GM11168 (cell line): Measurements from ENCODE around the gene CFAP298.

Experiments used
- in situ Hi-C: fragments of 300-500 bp; cut with MboI; formaldehyde crosslinking; loops from one replicate; pipeline ENCODE4 v1.12.0; 2022; ENCODE audit warnings: low sequenced_read_pairs; ENCODE audit not compliant: unreplicated experiment

Gene CFAP298

GRCh38 chr21:32599526-32599925 is 12.7 kb downstream of the CFAP298 start:
- in situ Hi-C loops = loop anchor here (5.0 kb wide), 1 partner anchor 192 kb away; no protein-coding TSS in a partner anchor

DNA sequence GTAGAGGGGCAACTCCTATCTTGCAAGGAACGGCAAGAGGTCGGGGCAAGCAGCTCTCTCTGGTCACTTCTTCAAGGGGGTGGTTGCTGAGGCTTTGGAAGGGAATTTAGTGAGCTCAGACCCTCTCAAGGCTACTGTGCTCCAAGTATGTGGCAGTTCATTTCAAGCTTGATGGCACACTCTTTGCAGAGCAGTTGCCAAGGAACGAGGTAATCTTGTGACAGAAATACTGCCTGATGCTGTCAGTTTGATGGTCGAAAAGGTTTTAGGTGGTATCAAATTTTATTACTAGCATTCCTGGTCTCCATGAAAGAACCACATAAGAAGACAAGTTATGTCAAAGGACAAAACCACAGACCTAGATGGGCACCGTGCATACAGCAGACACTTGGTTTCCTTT is 13.1 kb downstream of the CFAP298 start:
- in situ Hi-C loops = loop anchor here (5.0 kb wide), 1 partner anchor 192 kb away; no protein-coding TSS in a partner anchor

GRCh38 chr21:32597205-32597604 is 15.0 kb downstream of the CFAP298 start:
- in situ Hi-C loops = loop anchor here (5.0 kb wide), 1 partner anchor 190 kb away; no protein-coding TSS in a partner anchor

- in situ Hi-C loops = loop anchor here (5.0 kb wide), 1 partner anchor 188 kb away; no protein-coding TSS in a partner anchor
These were observed 16.7 kb downstream of the CFAP298 start for GRCh38 chr21:32595431-32595830.

DNA sequence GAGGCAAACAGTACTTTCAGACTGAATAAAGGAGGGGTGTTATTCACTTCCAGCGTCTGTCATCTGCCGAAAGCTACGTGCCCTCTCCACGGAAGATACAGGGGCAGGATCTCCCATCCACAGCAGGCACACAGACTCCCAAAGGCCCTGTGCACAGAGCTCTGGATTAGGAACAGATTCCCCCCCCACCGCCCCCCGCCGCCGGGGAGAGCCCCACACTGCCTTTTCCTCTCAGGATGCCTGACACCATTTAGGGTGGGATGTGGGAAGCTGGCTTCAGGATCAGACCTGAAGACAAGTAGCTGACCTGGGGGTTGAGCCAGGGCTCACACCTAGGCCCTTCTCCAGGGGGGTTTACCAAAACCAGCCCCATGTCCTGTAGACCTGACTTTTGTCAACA is 18.5 kb downstream of the CFAP298 start:
- in situ Hi-C loops = no loop called here

DNA sequence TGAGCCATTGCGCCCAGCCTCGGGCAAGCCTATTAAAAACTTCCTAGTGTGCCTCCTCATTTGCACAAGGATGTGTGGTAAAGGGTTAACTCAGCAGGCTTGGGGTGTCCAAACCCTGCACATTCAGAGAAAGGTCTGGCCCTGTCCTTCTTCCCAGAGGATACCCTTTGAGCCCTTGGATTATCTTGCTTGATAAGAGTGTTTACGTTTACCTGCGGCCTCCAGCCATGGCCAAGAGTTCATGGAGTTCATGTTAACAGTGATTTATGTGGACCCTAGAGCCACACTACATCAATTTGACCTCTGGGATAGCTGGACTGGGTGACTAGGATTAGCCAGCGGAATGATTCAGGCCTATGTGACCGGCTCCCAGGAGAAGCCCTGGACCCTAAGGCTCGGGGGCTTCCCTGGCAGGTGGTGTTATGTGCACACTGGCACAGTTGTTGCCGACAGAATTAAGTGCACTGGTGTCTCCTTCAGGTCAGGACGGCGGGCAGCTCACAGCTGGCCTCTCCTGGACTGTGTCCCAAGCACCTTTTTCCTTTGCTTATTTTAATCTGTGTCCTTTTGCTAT is 19.2 kb downstream of the CFAP298 start:
- in situ Hi-C loops = no loop called here

DNA sequence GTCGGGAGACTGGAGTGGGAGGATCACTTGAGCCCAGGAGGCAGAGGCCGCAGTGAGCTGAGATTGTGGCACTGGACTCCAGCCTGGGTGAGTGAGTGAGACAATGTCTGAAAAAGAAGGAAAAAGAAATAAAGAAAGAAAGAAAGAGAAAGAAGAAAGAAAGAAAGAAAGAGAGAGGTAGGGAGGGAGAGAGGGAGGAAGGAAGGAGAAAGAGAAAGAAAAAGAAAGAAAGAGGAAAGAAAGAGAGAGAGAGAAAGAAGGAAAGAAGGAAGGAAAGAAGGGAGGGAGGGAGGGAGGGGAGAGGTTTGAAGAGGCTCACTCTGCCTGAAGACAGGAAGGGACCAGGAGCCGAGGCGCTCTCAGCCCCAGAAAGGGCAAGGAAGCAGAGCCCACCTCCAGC is 22.0 kb downstream of the CFAP298 start:
- in situ Hi-C loops = no loop called here

DNA sequence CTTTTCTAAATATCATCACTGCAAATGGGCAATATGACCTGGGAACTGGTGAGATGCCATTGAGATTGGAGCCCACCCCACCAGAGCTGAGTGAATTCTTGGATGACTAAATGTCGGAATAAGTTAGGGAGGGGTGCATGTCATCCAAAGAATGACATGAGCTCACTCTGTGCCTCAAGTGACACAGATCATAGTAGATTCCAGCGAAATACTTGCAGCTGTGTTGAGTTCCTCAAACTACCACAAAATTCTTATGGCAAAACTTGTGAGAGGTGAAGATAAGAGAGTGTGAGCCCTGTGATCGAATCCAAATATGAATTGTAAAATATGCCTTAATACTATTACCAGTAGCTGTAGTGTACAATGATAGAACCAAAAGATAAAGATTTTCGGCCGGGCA is 24.5 kb downstream of the CFAP298 start:
- in situ Hi-C loops = no loop called here

DNA sequence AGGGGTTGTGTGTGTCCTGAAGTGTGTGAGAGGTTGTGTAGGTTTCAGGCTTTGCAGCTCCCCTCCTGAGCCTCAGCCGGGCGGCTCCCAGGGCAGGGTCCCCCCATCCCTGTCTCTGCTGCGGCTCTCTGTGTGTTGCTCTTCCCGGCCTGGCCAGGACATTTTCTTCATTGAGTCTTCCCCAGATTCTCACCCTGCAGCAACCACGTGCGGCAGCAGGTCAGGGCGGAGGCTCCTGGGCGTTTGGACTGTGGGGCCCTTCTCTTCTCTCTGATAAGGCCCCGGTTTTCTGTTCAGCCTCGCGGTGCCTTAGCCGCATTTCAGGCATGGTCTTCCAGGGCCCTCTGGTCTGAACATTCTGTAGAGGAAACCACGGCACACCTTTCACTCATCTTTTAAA is 25.1 kb downstream of the CFAP298 start:
- in situ Hi-C loops = no loop called here

DNA sequence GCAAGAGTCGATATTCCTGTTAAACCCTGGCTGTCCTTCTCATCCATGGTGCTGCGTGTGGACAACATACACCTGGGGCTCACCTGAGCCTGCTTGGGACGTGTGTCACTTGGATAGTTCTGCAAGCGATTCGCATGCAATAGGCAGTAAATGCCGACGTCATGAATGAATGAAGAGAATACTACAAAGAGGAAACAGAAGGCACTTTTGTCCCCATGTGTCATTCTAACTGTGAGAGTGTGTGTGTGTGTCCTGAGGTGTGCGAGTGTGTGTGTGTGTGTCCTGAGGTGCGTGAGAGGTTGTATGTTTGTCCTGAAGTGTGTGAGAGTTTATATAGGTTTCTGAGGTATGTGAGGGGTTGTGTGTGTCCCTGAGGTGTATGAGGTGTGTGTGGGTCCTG is 26.2 kb downstream of the CFAP298 start:
- in situ Hi-C loops = no loop called here

- in situ Hi-C loops = no loop called here
These were observed 27.0 kb downstream of the CFAP298 start, which contains the start of gene TCP10L for GRCh38 chr21:32585042-32585710. TCP10L (minus strand) TSS chr21:32585523; CDS start chr21:32584304, 1,219 bp downstream.

DNA sequence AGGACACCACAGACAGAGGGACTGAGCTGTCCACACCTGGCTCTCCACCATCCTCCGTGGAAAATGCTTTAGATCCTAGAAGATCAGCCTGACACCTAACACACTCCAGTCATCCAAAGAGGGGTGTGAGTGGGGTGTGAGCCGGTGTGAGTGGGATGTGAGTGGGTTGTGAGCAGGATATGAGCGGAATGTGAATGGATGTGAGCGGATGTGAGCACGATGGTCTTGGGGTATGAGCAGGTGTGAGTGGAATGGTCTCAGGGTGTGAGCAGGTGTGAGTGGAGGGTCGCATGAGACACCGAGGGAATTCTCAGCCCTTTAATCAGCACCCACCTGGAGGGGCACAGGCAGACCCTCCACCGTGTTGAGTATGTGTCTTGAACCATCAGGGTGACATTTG is 27.7 kb downstream of the CFAP298 start:
- in situ Hi-C loops = no loop called here

- in situ Hi-C loops = no loop called here
These were observed 30.4 kb downstream of the CFAP298 start for GRCh38 chr21:32581732-32582131.

- in situ Hi-C loops = no loop called here
These were observed 31.2 kb downstream of the CFAP298 start for GRCh38 chr21:32580949-32581348.

GRCh38 chr21:32578107-32578691 is 34.0 kb downstream of the CFAP298 start:
- in situ Hi-C loops = no loop called here

GRCh38 chr21:32576011-32576410 is 36.2 kb downstream of the CFAP298 start:
- in situ Hi-C loops = no loop called here

DNA sequence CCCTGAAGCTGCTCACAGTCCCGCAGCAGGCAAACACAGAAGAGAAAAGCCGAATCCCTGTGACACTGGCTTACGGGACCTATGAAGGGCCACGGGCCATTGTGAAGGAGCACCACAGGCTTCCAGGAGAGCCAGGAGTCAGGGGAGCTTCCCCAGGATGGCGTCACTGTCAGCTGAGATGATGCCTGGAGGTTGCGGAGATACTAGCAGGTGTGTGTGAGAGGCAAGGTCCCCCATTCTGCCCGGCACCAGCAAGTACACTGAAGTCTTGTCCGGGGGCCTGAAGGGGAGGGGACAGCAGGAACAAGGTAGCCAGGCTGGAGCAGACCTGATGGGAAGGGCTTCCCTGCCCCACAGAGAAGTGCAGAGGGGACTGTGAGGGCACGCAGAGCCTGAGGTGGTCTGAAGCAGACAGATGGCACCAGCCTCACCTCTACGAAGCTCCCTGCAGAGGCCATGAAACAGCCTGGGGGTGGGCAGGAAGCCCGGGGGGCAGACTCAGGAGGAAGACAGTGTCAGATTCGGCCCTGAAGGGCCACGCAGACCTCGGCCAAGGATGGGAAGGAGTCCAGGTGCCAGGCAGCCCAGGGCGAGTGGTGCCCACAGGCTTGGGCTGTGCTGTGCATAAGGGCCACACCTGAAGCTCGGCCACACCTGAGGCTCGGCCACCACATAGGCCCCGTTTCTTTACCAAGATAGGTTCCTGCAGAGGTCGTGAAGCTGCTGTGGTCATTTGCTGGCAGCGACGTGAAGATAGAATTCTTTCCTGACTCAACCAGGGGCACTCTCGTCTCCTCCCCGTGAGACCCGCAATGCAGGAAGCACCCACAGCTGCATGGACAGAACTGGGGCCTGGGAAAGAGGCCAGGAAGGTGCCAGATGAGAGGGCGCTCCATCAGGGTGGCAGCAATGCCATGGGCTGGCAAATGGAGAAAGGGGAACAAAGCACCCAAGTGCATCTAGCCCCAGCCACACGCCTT is 36.9 kb downstream of the CFAP298 start:
- in situ Hi-C loops = no loop called here

DNA sequence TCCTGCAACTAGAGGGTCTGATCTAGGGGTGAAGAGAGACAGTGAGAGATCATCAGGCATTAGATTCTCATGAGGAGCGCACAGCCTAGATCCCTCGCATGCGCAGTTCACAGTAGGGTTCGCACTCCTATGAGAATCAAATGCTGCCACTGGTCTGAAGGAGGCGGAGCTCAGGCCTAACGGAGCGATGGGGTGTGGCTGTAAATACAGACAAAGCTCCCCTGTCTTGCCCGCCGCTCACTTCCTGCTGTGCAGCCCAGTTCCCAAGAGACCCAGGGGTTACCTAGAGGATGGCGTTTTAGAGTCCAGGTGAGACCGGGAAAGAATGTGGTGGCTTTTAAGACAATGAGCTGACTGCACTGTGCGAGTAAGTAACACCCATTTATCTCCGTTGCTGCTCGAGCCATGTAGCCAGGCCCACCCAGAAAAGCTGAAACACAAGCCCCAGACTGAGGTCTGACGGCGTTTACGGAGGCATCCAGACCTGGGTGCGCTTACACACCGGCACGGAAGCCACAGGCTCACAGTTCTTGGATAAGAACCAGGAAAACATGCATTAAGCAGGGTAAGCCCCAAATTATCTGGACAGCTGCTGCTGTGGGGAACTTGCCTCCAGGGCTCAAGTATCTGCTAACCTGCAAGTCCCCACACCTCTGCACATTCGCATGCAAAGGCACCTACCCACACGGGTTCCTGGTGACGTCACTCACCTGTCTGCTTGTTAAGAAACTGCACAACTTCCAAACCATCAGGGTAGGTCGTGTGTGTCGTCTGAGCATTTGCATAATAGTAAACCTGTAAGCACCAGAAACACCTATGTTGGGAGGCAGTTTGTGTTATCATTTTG is 39.4 kb downstream of the CFAP298 start:
- in situ Hi-C loops = no loop called here

DNA sequence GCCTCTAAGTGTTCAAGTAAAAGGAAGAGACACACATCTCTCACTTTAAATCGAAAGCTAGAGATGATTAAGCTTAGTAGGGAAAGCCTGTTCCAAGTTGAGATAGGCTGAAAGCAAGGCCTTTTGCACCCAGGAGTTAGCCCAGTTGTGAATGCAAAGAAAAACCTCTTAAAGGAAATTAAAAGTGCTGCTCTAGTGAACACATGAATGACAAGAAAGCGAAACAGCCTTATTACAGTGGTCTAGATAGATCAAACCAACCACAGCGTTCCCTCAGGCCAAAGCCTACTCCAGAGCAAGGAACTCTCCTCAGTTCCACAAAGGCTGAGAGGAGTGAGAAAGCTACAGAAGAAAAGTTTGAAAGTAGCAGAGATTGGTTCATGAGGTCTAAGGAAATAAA is 41.7 kb downstream of the CFAP298 start:
- in situ Hi-C loops = no loop called here
